Chondrocyte (in vitro differentiated cells): Measurements from ENCODE around the gene FBXO17. TPM values are rescaled to one million over a fixed set of nuclear protein-coding genes. Genes with fewer than 3 reads are reported as not detected.

Experiments used
- DNase-seq: peaks from one replicate; pipeline ENCODE4 v3.0.0; 2021; ENCODE audit warnings: mixed read lengths, low spot score
- H3K27ac Mint-ChIP-seq: one replicate; pipeline ENCODE4 v1.8.0; 2021; ENCODE audit warnings: mild to moderate bottlenecking, moderate library complexity, mixed read lengths; ENCODE audit not compliant: unreplicated experiment
- H3K27me3 Mint-ChIP-seq: 2 replicates; pipeline ENCODE4 v1.8.0; 2021; ENCODE audit warnings: low read depth, mixed read lengths
- H3K36me3 Mint-ChIP-seq: 2 replicates; pipeline ENCODE4 v1.8.0; 2021; ENCODE audit warnings: low read depth, mixed read lengths
- H3K4me1 Mint-ChIP-seq: 2 replicates; pipeline ENCODE4 v1.8.0; 2021; ENCODE audit warnings: low read depth, mild to moderate bottlenecking, mixed read lengths
- H3K4me3 Mint-ChIP-seq: one replicate; pipeline ENCODE4 v1.8.0; 2021; ENCODE audit warnings: mild to moderate bottlenecking, moderate library complexity, mixed read lengths; ENCODE audit not compliant: unreplicated experiment
- H3K9me3 Mint-ChIP-seq: 2 replicates; pipeline ENCODE4 v1.8.0; 2021; ENCODE audit warnings: low read depth, mixed read lengths
- total RNA-seq: library from RNA; stranded (reverse); gene quantifications from 3 replicates; pipeline ENCODE4 v1.2.1, GENCODE V29; 2021
- TF ChIP-seq, protein P1 (sequence below): fragments of 200-600 bp; sonication (generic); IDR thresholded peaks from 2 replicates; pipeline ENCODE4 v1.5.0; 2021; ENCODE audit warnings: antibody characterized with exemption, mild to moderate bottlenecking, moderate library complexity

The FBXO17 gene
- total RNA-seq, 1 donor from 2014 or later: 40.2 TPM

DNA sequence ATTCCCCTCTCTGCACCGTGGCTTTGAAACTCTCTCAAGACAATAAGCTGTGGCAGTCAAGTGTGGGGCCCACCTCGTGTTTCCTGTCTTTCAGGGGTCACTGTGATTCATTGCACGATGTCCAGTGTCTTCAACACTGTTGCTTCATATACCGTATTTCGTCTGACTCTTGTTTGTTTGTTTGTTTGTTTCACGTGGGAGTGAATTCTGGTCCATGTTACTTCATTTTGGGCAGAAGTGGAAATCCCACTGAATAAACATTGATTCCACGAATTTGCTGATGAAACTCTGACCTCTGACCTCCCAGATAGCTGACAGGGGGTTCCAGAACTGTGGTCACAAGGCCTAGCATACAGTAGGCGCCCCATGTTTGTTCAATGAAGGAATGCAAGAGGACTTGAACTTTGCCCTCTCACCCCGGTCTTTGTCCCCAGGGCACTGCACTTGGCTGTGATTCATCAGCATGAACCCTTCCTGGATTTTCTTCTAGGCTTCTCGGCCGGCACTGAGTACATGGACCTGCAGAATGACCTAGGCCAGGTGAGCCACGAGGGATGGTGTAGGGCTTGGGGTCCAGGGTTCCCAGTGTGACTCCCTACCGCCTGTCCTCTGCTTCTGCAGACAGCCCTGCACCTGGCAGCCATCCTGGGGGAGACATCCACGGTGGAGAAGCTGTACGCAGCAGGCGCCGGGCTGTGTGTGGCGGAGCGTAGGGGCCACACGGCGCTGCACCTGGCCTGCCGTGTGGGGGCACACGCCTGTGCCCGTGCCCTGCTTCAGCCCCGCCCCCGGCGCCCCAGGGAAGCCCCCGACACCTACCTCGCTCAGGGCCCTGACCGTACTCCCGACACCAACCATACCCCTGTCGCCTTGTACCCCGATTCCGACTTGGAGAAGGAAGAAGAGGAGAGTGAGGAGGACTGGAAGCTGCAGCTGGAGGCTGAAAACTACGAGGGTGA, 70.7 kb downstream of the FBXO17 start:
- H3K9me3 Mint-ChIP-seq: no peaks in the 10 kb centered on the region
- H3K27ac Mint-ChIP-seq: peak overlapping the region; percentile 60
- no peak for DNase-seq
- TF ChIP-seq, protein P1, sequence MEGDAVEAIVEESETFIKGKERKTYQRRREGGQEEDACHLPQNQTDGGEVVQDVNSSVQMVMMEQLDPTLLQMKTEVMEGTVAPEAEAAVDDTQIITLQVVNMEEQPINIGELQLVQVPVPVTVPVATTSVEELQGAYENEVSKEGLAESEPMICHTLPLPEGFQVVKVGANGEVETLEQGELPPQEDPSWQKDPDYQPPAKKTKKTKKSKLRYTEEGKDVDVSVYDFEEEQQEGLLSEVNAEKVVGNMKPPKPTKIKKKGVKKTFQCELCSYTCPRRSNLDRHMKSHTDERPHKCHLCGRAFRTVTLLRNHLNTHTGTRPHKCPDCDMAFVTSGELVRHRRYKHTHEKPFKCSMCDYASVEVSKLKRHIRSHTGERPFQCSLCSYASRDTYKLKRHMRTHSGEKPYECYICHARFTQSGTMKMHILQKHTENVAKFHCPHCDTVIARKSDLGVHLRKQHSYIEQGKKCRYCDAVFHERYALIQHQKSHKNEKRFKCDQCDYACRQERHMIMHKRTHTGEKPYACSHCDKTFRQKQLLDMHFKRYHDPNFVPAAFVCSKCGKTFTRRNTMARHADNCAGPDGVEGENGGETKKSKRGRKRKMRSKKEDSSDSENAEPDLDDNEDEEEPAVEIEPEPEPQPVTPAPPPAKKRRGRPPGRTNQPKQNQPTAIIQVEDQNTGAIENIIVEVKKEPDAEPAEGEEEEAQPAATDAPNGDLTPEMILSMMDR: no peak
- no peak overlapping the region for H3K4me3 Mint-ChIP-seq
- no peaks in the 10 kb centered on the region for H3K27me3 Mint-ChIP-seq
- peaks cover 9% of the 10 kb centered on the region for H3K4me1 Mint-ChIP-seq
- H3K36me3 Mint-ChIP-seq: peaks cover 16% of the 10 kb centered on the region

DNA sequence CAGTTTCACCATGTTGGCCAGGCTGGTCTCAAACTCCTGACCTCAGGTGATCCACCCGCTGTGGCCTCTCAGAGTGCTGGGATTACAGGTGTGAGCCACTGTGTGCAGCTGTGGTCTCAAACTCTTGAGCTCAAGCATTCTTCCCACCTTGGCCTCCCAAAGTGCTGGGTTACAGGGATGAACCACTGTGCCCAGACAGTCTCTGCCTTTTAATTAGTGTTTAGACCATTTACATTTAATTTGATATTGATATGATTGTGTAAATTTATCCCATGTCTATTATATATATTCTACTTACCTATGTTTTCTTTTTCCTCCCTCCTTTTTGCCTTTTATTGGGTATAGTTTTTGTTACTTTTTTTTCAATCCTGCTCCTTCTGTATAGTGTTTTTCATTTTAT, 73.9 kb downstream of the FBXO17 start:
- Mint-ChIP-seq H3K27ac (no peak overlapping the region), H3K9me3 (no peaks in the 10 kb centered on the region), H3K4me1 (peaks cover 26% of the 10 kb centered on the region), H3K4me3 (no peak overlapping the region), H3K36me3 (peaks cover 7% of the 10 kb centered on the region), H3K27me3 (no peaks in the 10 kb centered on the region)
- TF ChIP-seq, protein P1: no peak
- no peak for DNase-seq

DNA sequence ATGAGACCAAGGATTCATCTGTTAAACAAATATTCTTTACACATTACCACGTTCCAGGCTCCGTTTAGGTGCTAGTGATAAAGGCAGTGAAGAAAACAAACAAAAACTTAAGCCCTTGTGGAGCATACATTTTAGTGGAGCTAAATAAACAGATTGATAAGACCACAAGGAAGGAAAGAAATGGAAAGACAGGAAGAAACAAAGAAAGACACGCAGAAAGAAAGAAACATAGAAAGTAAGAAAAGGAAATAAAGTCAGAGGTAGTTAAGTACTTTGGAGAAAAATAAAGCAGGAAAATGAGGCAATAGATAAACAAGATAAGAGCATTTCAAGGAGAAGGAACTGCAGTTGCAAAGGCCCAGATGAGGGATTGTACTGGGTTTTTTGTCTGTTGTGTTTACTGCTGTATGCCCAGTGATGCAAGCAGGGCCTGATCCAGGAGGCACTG, 74.8 kb downstream of the FBXO17 start:
- Mint-ChIP-seq H3K4me1 (peaks cover 26% of the 10 kb centered on the region), H3K27ac (peak overlapping the region; percentile 95), H3K4me3 (peak overlapping the region; percentile 96), H3K36me3 (peaks cover 7% of the 10 kb centered on the region), H3K27me3 (no peaks in the 10 kb centered on the region), H3K9me3 (no peaks in the 10 kb centered on the region)
- TF ChIP-seq, protein P1: no peak
- no peak for DNase-seq

DNA sequence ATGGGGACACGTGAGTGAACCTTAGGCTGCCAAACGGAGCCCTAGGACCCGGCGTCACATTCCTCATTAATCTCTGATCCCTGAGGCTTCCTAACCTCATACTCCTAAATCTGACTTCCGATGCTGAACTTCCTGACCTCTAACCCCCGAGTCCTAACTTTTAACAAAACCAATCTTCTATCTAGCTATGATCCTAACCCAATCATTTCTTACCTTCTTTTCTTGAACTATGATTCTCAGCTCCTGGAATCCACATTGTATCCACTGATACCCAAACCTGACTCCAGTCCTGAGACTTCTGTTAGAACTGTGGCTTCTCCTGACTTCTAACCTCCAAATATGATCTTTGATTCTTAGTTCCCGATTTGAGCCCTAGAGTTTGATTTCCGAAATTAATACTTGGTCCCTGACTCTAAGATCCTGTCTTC, 75.3 kb downstream of the FBXO17 start:
- peaks cover 26% of the 10 kb centered on the region for H3K4me1 Mint-ChIP-seq
- TF ChIP-seq, protein P1: no peak
- no peaks in the 10 kb centered on the region for H3K9me3 Mint-ChIP-seq
- H3K27me3 Mint-ChIP-seq: no peaks in the 10 kb centered on the region
- peak overlapping the region; percentile 96 for H3K4me3 Mint-ChIP-seq
- DNase-seq: no peak
- H3K27ac Mint-ChIP-seq: peak overlapping the region; percentile 95
- H3K36me3 Mint-ChIP-seq: peaks cover 5% of the 10 kb centered on the region

DNA sequence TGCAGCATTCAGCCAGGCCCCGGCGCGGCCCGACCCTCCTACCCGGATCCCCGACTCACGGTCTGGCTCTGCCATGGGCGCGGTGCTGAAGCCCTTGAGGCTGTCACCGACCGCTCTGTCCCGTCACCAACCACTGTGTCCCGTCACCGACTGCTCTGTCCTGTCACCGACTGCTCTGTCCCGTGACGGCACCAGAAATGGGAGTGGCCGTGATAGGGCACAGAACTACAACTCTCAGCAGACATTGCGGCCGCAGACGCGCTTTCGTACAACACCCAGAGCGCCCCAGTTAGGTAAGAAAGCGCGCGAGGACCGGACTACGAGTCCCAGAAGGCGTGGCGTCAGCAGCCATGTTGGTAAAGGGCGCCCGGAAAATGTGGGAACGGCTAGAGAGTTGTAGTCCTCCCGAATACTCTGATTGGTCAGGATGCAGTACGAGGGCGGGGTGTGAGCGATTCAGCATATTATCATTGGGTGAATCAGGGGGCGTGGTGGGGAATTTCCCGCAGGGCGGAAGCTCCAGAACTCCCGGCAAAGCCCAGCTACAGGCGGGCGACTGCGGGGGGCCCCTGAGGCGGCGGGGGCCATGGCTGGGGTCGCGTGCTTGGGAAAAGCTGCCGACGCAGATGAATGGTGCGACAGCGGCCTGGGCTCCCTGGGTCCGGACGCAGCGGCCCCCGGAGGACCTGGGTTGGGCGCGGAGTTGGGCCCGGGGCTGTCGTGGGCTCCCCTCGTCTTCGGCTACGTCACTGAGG, 75.9 kb downstream of the FBXO17 start, which contains the start of the genes NFKBIB and SIRT2:
Gene NFKBIB, plus strand, starts transcription at position 523 of the 755 bp plus-strand sequence. Its CDS starts 64 bp downstream, at position 587.
Gene SIRT2, minus strand, starts transcription at position 172 of the 755 bp plus-strand sequence. Its CDS starts 97 bp downstream, at position 75.
- Mint-ChIP-seq H3K27me3 (no peaks in the 10 kb centered on the region), H3K27ac (peak within 1 kb of the TSS; percentile 98), H3K4me1 (peaks cover 26% of the 10 kb centered on the region), H3K9me3 (no peaks in the 10 kb centered on the region), H3K36me3 (peaks cover 5% of the 10 kb centered on the region), H3K4me3 (peak within 1 kb of the TSS; percentile 96)
- peak; percentile 100 for DNase-seq
- TF ChIP-seq, protein P1: no peak
